Activated B cell treated with CpG ODN at 0.5 μM for 24 hours (primary cell): ENCODE data around the gene PPP1R2. TPM values are rescaled to one million over a fixed set of nuclear protein-coding genes. Genes with fewer than 3 reads are reported as not detected.
A peak's percentile ranks its signal among the peaks of the same experiment; 100 is the strongest.

ENCODE experiments used
- ATAC-seq: fragments of 200-7000 bp; cut with Tn5 transposase; one replicate; pipeline ENCODE4 v1.10.0; 2021; ENCODE audit warnings: low read depth, mild to moderate bottlenecking, moderate library complexity
- CTCF ChIA-PET: fragments of 350-600 bp; sonication (Branson Sonifier 250); formaldehyde crosslinking; loops from one replicate; lab custom pipeline; 2021; ENCODE audit warnings: antibody characterized with exemption; lab: Charles Lee
- POLR2A ChIA-PET: fragments of 350-600 bp; sonication (Branson Sonifier 250); formaldehyde crosslinking; loops from one replicate; lab custom pipeline; 2021; ENCODE audit warnings: antibody characterized with exemption; lab: Charles Lee
- DNase-seq: peaks from one replicate; pipeline ENCODE4 v3.0.0; 2022
- H3K27ac Mint-ChIP-seq: one replicate; pipeline ENCODE4 v1.8.0; 2020; ENCODE audit warnings: mixed read lengths
- H3K27me3 Mint-ChIP-seq: one replicate; pipeline ENCODE4 v1.8.0; 2021; ENCODE audit warnings: mixed read lengths
- H3K36me3 Mint-ChIP-seq: one replicate; pipeline ENCODE4 v1.8.0; 2021; ENCODE audit warnings: low read depth, mixed read lengths
- H3K4me1 Mint-ChIP-seq: one replicate; pipeline ENCODE4 v1.8.0; 2021; ENCODE audit warnings: mixed read lengths
- H3K4me3 Mint-ChIP-seq: one replicate; pipeline ENCODE4 v1.8.0; 2020; ENCODE audit warnings: mild to moderate bottlenecking, mixed read lengths
- H3K9me3 Mint-ChIP-seq: one replicate; pipeline ENCODE4 v1.8.0; 2020; ENCODE audit warnings: mixed read lengths
- CTCF ChIP-seq: fragments of 200-600 bp; IDR thresholded peaks from one replicate; pipeline ENCODE4 v1.8.0; 2022; ENCODE audit warnings: antibody characterized with exemption, mild to moderate bottlenecking
- intact Hi-C: fragments of 100-400 bp; cut with micrococcal nuclease; formaldehyde crosslinking; loops from one replicate; pipeline ENCODE4 v1.15.1; 2024
- total RNA-seq: library from RNA; stranded (reverse); gene quantifications from 2 replicates; pipeline ENCODE4 v1.2.3, GENCODE V29; 2022

PPP1R2 gene
- total RNA-seq, 1 donor from 2014 or later = 64.1 TPM

DNA sequence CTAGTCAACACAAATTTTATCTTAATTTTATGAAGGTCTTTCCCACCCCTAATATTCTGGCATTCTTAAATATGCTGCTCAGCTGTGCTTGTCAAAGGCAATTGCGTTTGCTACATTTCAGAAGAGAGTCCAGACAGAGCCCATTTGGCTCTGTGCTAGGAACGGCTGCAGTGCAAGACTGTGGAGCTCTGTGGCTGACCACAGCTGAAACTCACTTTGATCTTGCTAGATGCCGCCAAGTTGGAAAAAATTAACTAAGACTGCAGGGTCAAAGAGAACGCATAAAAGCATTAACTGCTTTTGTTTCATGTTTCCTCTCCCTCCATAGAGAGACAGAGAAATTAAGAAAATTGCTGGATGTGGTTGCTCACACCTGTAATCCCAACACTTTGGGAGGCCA is 7.6 kb upstream of the PPP1R2 start:
- Mint-ChIP-seq H3K27me3 (no peaks in the 10 kb centered on the region), H3K4me3 (peak overlapping the region; percentile 56), H3K9me3 (no peaks in the 10 kb centered on the region), H3K36me3 (no peaks in the 10 kb centered on the region), H3K4me1 (peaks cover 52% of the 10 kb centered on the region), H3K27ac (peak overlapping the region; percentile 94)
- ATAC-seq = no peak
- DNase-seq = no peak
- CTCF ChIA-PET = interaction anchor here (1.3 kb wide), 2 partner anchors 280 to 310 kb away, joined by 3 to 5 read pairs; partner anchors contain the start of gene XXYLT1
- intact Hi-C loops = no loop called here
- no peak for TF ChIP-seq CTCF
- POLR2A ChIA-PET = interaction anchor here (0.6 to 1.6 kb wide), 3 partner anchors 7 to 1009 kb away, joined by 3 to 10 read pairs (median 4); partner anchors contain the start of gene PPP1R2

DNA sequence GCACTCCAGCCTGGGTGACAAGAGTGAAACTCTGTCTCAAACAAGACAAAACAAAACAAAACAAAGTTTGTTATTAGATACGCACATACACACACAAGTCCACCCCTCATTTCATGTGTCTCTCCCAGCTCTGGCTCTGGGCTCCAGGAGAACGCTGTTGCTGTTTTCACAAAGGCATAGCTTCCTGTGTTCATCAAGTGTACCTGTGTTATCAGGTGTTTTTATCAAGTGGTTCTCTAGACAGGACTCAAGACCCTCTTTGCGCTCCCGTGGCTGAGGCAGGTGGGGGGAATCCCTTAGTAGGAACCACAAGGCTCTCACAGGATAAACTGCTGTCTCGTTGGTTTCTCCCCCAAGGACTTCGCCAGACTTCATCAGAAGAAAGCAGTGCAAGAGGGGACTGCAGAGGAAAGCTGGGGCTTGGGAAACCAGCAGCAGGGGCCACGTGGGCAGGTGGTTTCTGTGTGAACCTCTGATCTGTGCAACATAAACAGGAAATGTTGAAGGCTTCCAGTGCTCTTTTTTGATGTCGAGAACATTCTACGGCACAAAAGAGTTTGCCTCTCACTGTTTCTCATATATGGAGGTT is 6.9 kb upstream of the PPP1R2 start:
- no peak for TF ChIP-seq CTCF
- DNase-seq (peak; percentile 32), ATAC-seq (peak; percentile 80)
- H3K36me3 Mint-ChIP-seq = no peaks in the 10 kb centered on the region
- ChIA-PET POLR2A (interaction anchor here (1.4 to 1.6 kb wide), 2 partner anchors 8 to 9 kb away, joined by 4 to 10 read pairs; no protein-coding TSS in a partner anchor), CTCF (interaction anchor here (1.3 kb wide), 2 partner anchors 279 to 311 kb away, joined by 3 to 5 read pairs; partner anchors contain the start of gene XXYLT1)
- no peaks in the 10 kb centered on the region for H3K9me3 Mint-ChIP-seq
- peak overlapping the region; percentile 62 for H3K4me3 Mint-ChIP-seq
- peaks cover 57% of the 10 kb centered on the region for H3K4me1 Mint-ChIP-seq
- H3K27me3 Mint-ChIP-seq = no peaks in the 10 kb centered on the region
- intact Hi-C loops = loop anchor here (10.0 kb wide), 2 partner anchors 425 to 785 kb away; no protein-coding TSS in a partner anchor
- peak overlapping the region; percentile 94 for H3K27ac Mint-ChIP-seq

- Mint-ChIP-seq H3K36me3 (no peaks in the 10 kb centered on the region), H3K27me3 (no peaks in the 10 kb centered on the region), H3K27ac (no peak overlapping the region), H3K4me3 (no peak overlapping the region), H3K4me1 (peaks cover 63% of the 10 kb centered on the region), H3K9me3 (no peaks in the 10 kb centered on the region)
- intact Hi-C loops = loop anchor here (10.0 kb wide), 2 partner anchors 424 to 784 kb away; no protein-coding TSS in a partner anchor
- ATAC-seq (no peak), DNase-seq (no peak)
- TF ChIP-seq CTCF = no peak
- ChIA-PET CTCF (interaction anchor here (1.1 kb wide), 1 partner anchor 26 kb away, joined by 3 read pairs; no protein-coding TSS in a partner anchor), POLR2A (interaction anchor here (0.6 to 1.4 kb wide), 3 partner anchors 8 to 137 kb away, joined by 3 to 4 read pairs (median 3); no protein-coding TSS in a partner anchor)
Observed at GRCh38 chr3:195548987-195549386, 5.9 kb upstream of the PPP1R2 start.

GRCh38 chr3:195548501-195548900 is 5.4 kb upstream of the PPP1R2 start:
- H3K4me3 Mint-ChIP-seq = no peak overlapping the region
- ATAC-seq (no peak), DNase-seq (no peak)
- H3K4me1 Mint-ChIP-seq = peaks cover 68% of the 10 kb centered on the region
- CTCF ChIA-PET = interaction anchor here (1.1 kb wide), 1 partner anchor 26 kb away, joined by 3 read pairs; no protein-coding TSS in a partner anchor
- intact Hi-C loops = loop anchor here (10.0 kb wide), 2 partner anchors 424 to 784 kb away; no protein-coding TSS in a partner anchor
- no peaks in the 10 kb centered on the region for H3K27me3 Mint-ChIP-seq
- no peak for TF ChIP-seq CTCF
- POLR2A ChIA-PET = interaction anchor here (0.6 kb wide), 1 partner anchor 136 kb away, joined by 3 read pairs; no protein-coding TSS in a partner anchor
- H3K9me3 Mint-ChIP-seq = no peaks in the 10 kb centered on the region
- H3K36me3 Mint-ChIP-seq = peaks cover under 1% of the 10 kb centered on the region
- H3K27ac Mint-ChIP-seq = peak overlapping the region; percentile 4

- Mint-ChIP-seq H3K27me3 (no peaks in the 10 kb centered on the region), H3K4me1 (peaks cover 67% of the 10 kb centered on the region), H3K27ac (no peak overlapping the region), H3K36me3 (peaks cover 3% of the 10 kb centered on the region), H3K9me3 (no peaks in the 10 kb centered on the region), H3K4me3 (no peak overlapping the region)
- ATAC-seq (no peak), DNase-seq (no peak)
- intact Hi-C loops = loop anchor here (10.0 kb wide), 2 partner anchors 423 to 783 kb away; no protein-coding TSS in a partner anchor
- ChIA-PET POLR2A (no interaction called here), CTCF (interaction anchor here (1.1 kb wide), 1 partner anchor 26 kb away, joined by 3 read pairs; no protein-coding TSS in a partner anchor)
- no peak for TF ChIP-seq CTCF
Observed at GRCh38 chr3:195548006-195548405, 4.9 kb upstream of the PPP1R2 start.
